ENCODE measurements around the gene ACOX3.
"Not testable (repeated sequence)": the region's sequence is repeated elsewhere in the genome, so short reads cannot be mapped to it uniquely, and the experiment has no call there.

The ACOX3 gene

GRCh38 chr4:8345053-8345945, 95.2 kb downstream of the ACOX3 start:
- TF ChIP-seq CTCF (IDR thresholded peaks at IDR 0.05; ENCODE audit: insufficient read depth, missing control alignments), result no peak
- DNase-seq (ENCODE audit: insufficient read length, low spot score) (no peak), FAIRE-seq (no peak)

GRCh38 chr4:8344377-8344776, 96.1 kb downstream of the ACOX3 start:
- FAIRE-seq (no peak), DNase-seq (ENCODE audit: insufficient read length, low spot score) (no peak)
- no peak for TF ChIP-seq CTCF (IDR thresholded peaks at IDR 0.05; ENCODE audit: insufficient read depth, missing control alignments)

GRCh38 chr4:8343967-8344331, 96.6 kb downstream of the ACOX3 start:
- TF ChIP-seq CTCF (IDR thresholded peaks at IDR 0.05; ENCODE audit: insufficient read depth, missing control alignments), result no peak
- DNase-seq (ENCODE audit: insufficient read length, low spot score) (no peak), FAIRE-seq (no peak)

- DNase-seq (ENCODE audit: insufficient read length, low spot score) (no peak), FAIRE-seq (no peak)
- TF ChIP-seq CTCF (IDR thresholded peaks at IDR 0.05; ENCODE audit: insufficient read depth, missing control alignments), result no peak
Observed at GRCh38 chr4:8343262-8343966, 97.1 kb downstream of the ACOX3 start.

DNA sequence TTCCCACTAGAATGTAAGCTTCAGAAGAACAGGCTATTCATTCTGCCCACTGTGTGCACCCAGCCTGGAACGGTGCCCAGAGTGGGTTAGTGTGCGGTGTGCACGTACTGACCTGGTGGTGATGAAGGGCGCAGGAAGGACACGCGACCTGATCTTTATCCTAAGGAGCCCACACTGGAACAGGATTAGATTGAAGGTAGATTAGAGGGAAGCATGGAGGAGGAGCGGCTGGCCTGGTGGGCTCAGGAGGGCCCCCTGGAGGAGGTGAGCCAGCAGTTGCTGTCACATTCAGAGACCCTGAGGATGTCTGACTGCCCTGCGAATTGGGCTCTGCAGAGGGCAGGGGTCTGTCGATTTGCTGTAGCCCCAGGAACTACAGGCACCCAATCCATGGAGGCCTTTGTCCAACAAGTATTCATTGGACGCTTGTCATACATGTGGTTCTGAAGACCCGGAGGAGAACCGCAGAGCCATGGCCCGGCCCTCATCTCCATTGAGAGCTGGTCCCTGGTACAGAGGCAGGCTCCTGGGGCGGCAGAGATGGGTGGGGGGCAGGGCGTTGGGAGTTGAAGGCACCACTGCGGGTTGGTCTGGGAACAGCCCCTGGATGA, 97.8 kb downstream of the ACOX3 start:
- FAIRE-seq, result no peak
- no peak for DNase-seq (ENCODE audit: insufficient read length, low spot score)
- peak; percentile 30 for TF ChIP-seq CTCF (IDR thresholded peaks at IDR 0.05; ENCODE audit: insufficient read depth, missing control alignments)

DNA sequence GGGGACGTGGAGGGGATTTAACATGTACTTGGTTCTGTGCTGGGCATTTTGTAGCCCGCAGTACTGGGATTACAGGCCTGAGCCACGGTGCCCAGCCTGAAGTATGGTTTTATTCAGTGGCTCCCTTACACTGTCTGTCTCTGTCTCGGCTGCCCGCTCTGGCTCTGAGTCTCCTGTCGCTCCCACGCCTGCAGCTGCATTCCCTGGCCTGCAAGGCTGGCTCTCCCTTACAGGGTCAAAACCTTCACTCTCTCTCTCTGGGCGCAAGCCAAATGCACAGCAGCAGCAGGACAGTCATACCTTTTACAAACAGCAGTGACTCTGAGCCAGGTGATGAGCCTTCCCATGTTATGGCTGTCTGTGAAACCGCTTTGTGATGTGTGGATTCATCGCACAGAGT, 98.8 kb downstream of the ACOX3 start:
- no peak for FAIRE-seq
- TF ChIP-seq CTCF (IDR thresholded peaks at IDR 0.05; ENCODE audit: insufficient read depth, missing control alignments), result no peak
- no peak for DNase-seq (ENCODE audit: insufficient read length, low spot score)

DNA sequence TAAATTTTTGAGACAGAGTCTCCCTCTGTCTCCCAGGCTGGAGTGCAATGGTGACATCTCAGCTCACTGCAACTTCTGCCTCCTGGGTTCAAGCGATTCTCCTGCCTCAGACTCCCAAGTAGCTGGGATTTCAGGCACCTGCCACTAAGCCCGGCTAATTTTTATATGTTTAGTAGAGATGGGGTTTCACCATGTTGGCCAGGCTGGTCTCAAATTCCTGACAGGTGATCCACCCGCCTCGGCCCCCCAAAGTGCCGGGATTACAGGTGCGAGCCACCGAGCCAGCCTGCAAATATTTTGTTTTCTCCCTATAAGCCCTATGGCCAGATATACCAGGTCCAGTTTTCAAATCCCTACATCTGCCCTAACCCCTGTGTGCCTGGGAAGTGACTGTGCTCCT, 99.2 kb downstream of the ACOX3 start:
- not testable (repeated sequence) for FAIRE-seq; DNase-seq (ENCODE audit: insufficient read length, low spot score)

Data from D721Med (cell line).